Globus pallidus (tissue), 1 donor: ENCODE measurements around the gene LIN7C.
"Not testable (repeated sequence)": the region's sequence is repeated elsewhere in the genome, so short reads cannot be mapped to it uniquely, and the experiment has no call there.

Source experiments
- DNase-seq: peaks from one replicate; pipeline ENCODE4 v3.0.0-alpha.2; 2015; ENCODE audit warnings: low spot score

The LIN7C gene

GRCh38 chr11:27470166-27470565, 36.4 kb downstream of the LIN7C start:
- no peak for DNase-seq

- DNase-seq, result no peak
These were observed 37.4 kb downstream of the LIN7C start for GRCh38 chr11:27468995-27469695.

GRCh38 chr11:27468209-27468994, 38.2 kb downstream of the LIN7C start:
- no peak for DNase-seq

GRCh38 chr11:27467181-27467913, 39.2 kb downstream of the LIN7C start:
- DNase-seq, result no peak

- no peak for DNase-seq
These were observed 40.2 kb downstream of the LIN7C start for GRCh38 chr11:27466363-27466762.

GRCh38 chr11:27465629-27466028, 40.9 kb downstream of the LIN7C start:
- DNase-seq, result no peak

GRCh38 chr11:27464909-27465308, 41.7 kb downstream of the LIN7C start:
- DNase-seq, result no peak

GRCh38 chr11:27464289-27464696, 42.3 kb downstream of the LIN7C start:
- DNase-seq, result no peak

GRCh38 chr11:27462543-27462942, 44.0 kb downstream of the LIN7C start:
- no peak for DNase-seq

- DNase-seq, result no peak
These were observed 46.2 kb downstream of the LIN7C start for GRCh38 chr11:27460158-27460978.

GRCh38 chr11:27459191-27459590, 47.4 kb downstream of the LIN7C start:
- DNase-seq, result no peak

- DNase-seq, result no peak
These were observed 48.4 kb downstream of the LIN7C start for GRCh38 chr11:27458182-27458581.

- DNase-seq, result no peak
These were observed 49.7 kb downstream of the LIN7C start for GRCh38 chr11:27456795-27457329.

- DNase-seq, result no peak
These were observed 50.3 kb downstream of the LIN7C start for GRCh38 chr11:27456140-27456794.

GRCh38 chr11:27455667-27456066, 50.9 kb downstream of the LIN7C start:
- no peak for DNase-seq

GRCh38 chr11:27453701-27454100, 52.9 kb downstream of the LIN7C start:
- no peak for DNase-seq

- DNase-seq, result no peak
These were observed 54.4 kb downstream of the LIN7C start for GRCh38 chr11:27452147-27452546.

GRCh38 chr11:27451244-27451965, 55.2 kb downstream of the LIN7C start:
- no peak for DNase-seq

- not testable (repeated sequence) for DNase-seq
These were observed 58.4 kb downstream of the LIN7C start for GRCh38 chr11:27448184-27448540.
